ENCODE results near the gene DUS1L.

DUS1L gene

DNA sequence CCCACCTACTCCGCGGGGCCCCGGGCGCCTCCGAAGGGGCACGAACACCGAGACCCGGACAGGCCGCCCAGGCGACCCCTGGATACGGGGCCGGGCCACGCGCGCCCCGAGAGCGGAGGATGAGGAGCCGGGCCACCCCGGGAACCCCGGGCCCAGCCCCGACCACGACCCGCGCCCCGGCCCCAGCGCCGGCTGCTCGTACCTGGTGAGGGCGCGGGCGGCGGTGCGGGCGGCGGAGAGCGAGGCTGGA, 32.2 kb upstream of the DUS1L start:
- Histone ChIP-seq H3K4me2 (ENCODE audit: low read length) (peak overlapping the region; percentile 80), H3K4me3 (ENCODE audit: low read length) (peak overlapping the region; percentile 97), H3K27ac (ENCODE audit: low read length) (peak overlapping the region; percentile 83), H3K27me3 (ENCODE audit: low read depth, low read length) (no peaks in the 10 kb centered on the region), H3K9me3 (ENCODE audit: insufficient read depth, low read length) (no peaks in the 10 kb centered on the region), H4K20me1 (ENCODE audit: insufficient read depth, low read length) (peaks cover 26% of the 10 kb centered on the region), H3K4me1 (ENCODE audit: low read length) (peaks cover 30% of the 10 kb centered on the region), H3K79me2 (ENCODE audit: low read length) (peaks cover 65% of the 10 kb centered on the region), H3K9ac (ENCODE audit: low read length) (peak overlapping the region; percentile 99), H2AFZ (ENCODE audit: low read depth, low read length) (no peak overlapping the region), H3K36me3 (replicated peaks; ENCODE audit: low read depth, low read length) (peaks cover 41% of the 10 kb centered on the region)
- TF ChIP-seq, protein P1, sequence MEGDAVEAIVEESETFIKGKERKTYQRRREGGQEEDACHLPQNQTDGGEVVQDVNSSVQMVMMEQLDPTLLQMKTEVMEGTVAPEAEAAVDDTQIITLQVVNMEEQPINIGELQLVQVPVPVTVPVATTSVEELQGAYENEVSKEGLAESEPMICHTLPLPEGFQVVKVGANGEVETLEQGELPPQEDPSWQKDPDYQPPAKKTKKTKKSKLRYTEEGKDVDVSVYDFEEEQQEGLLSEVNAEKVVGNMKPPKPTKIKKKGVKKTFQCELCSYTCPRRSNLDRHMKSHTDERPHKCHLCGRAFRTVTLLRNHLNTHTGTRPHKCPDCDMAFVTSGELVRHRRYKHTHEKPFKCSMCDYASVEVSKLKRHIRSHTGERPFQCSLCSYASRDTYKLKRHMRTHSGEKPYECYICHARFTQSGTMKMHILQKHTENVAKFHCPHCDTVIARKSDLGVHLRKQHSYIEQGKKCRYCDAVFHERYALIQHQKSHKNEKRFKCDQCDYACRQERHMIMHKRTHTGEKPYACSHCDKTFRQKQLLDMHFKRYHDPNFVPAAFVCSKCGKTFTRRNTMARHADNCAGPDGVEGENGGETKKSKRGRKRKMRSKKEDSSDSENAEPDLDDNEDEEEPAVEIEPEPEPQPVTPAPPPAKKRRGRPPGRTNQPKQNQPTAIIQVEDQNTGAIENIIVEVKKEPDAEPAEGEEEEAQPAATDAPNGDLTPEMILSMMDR (IDR thresholded peaks at IDR 0.05; ENCODE audit: low read depth, low read length): no peak
- no peak for TF ChIP-seq EZH2phosphoT487 (IDR thresholded peaks at IDR 0.05; ENCODE audit: low read depth)

DNA sequence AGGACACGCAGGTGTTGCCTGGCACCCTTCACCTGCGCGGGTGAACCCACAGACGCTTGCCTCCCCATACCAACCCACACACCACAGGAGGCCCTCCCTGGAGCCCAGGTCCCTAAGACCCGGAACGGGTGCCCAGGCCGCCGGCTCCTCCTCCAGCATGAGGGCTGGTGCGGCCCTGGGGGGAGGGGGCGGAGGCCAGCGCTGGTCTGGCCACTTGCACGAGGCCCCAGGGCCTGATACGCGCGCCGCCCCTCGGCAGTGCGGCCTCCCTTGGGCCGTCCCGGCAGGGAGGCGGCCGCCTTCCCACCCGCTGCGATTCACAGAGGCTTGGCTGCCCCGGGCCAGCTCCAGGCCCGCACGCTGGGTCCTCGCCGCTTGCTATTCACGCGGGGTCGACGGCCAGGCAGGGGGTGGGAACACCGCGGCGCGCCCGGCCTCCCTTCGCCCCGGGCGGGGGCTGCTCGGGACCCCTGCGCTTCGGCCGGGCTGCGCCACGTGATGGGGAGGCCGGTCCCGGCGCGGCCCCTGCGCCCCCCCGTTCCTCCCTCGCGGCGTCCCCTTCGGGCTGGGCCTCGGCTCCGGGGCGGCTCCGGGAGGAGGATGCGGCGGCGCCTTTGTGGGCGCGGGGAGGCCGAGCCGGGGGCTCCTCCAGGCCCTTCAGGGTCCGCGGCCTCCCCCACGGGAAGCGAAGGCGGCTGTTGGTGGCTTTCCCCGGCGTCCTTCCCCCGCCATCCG, 31.7 kb upstream of the DUS1L start:
- Histone ChIP-seq H3K27me3 (ENCODE audit: low read depth, low read length) (no peaks in the 10 kb centered on the region), H3K4me3 (ENCODE audit: low read length) (peak overlapping the region; percentile 97), H3K4me2 (ENCODE audit: low read length) (peak overlapping the region; percentile 80), H3K4me1 (ENCODE audit: low read length) (peaks cover 30% of the 10 kb centered on the region), H4K20me1 (ENCODE audit: insufficient read depth, low read length) (peaks cover 26% of the 10 kb centered on the region), H3K9me3 (ENCODE audit: insufficient read depth, low read length) (no peaks in the 10 kb centered on the region), H2AFZ (ENCODE audit: low read depth, low read length) (no peak overlapping the region), H3K36me3 (replicated peaks; ENCODE audit: low read depth, low read length) (peaks cover 45% of the 10 kb centered on the region), H3K27ac (ENCODE audit: low read length) (peak overlapping the region; percentile 83), H3K79me2 (ENCODE audit: low read length) (peaks cover 66% of the 10 kb centered on the region), H3K9ac (ENCODE audit: low read length) (peak overlapping the region; percentile 99)
- no peak for TF ChIP-seq EZH2phosphoT487 (IDR thresholded peaks at IDR 0.05; ENCODE audit: low read depth)
- TF ChIP-seq, protein P1 (IDR thresholded peaks at IDR 0.05; ENCODE audit: low read depth, low read length): no peak

DNA sequence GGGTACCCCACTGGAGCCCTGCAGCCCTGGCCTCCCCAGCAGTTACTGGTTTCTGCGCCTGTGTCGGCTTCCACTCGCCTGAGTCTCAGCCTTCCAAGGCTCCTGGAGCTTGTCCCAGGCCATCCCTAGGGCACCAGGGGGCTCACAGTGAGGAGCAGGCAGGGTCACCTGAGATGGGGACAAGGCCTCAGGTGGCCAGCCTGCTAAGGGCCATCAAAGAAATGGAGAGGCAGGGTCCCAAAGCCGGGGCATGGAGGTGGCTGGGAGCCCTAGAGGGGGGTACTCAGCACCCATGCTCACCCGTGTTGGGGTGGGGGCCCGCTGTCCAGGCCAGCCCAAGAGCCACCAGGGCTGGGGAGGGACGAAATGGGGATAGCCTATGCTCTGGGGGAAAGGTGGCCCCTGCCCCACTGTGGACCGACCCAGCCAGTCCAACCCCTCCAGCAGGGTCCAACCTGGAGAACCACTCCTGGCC, 31.1 kb upstream of the DUS1L start:
- no peak overlapping the region for H2AFZ ChIP-seq (ENCODE audit: low read depth, low read length)
- H3K27ac ChIP-seq (ENCODE audit: low read length): peak overlapping the region; percentile 83
- H3K27me3 ChIP-seq (ENCODE audit: low read depth, low read length): no peaks in the 10 kb centered on the region
- peak overlapping the region; percentile 97 for H3K4me3 ChIP-seq (ENCODE audit: low read length)
- H3K9me3 ChIP-seq (ENCODE audit: insufficient read depth, low read length): no peaks in the 10 kb centered on the region
- peak overlapping the region; percentile 99 for H3K9ac ChIP-seq (ENCODE audit: low read length)
- peak overlapping the region; percentile 80 for H3K4me2 ChIP-seq (ENCODE audit: low read length)
- H3K79me2 ChIP-seq (ENCODE audit: low read length): peaks cover 70% of the 10 kb centered on the region
- H3K4me1 ChIP-seq (ENCODE audit: low read length): peaks cover 27% of the 10 kb centered on the region
- TF ChIP-seq, protein P1 (IDR thresholded peaks at IDR 0.05; ENCODE audit: low read depth, low read length): no peak
- TF ChIP-seq EZH2phosphoT487 (IDR thresholded peaks at IDR 0.05; ENCODE audit: low read depth): no peak
- peaks cover 51% of the 10 kb centered on the region for H3K36me3 ChIP-seq (replicated peaks; ENCODE audit: low read depth, low read length)
- H4K20me1 ChIP-seq (ENCODE audit: insufficient read depth, low read length): peaks cover 26% of the 10 kb centered on the region

DNA sequence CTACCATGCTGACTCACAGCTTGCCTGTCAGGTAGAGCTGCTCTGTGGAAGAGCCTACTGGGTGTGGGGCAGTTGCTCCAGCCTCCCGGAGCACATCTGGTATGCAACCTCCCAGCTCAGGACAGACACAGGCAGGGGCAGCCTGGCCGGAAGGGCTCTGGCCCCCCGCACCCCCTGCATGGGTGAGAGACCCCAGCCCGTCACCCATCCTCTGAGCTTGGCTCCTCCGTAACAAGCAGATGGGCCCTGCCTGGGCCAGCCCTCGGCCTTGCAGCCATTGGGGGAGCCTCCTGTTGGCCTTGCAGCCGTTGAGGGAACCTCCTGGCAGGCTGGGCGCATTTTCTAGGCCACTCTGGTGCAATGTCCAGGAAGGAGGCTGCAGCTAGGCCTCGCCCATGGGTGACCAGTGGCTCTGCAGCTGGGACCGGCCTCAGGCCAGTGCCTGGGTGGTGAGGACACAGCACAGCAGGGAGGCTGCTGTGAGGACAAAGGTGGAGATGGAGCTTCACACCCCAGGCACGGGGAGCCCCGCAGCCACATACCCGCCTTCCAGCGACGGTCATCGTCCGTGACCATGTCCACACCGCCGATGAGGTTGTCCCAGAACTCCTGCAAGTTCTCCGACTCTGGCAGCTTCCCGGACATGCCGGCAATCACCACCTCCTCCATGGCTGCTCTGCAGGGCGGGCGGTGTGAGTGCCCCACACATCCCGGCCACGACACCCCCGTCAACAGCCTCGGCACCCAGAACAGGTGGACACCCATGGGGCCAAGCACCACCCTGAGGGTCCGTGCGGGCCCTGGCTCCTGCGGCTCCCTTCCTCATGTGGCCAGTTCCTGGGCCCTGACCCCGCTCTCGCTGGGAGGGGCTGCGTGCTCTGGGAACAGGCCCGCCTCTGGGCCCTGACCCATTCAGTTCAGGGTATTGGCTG, 30.4 kb upstream of the DUS1L start:
- TF ChIP-seq, protein P1 (IDR thresholded peaks at IDR 0.05; ENCODE audit: low read depth, low read length): no peak
- no peak for TF ChIP-seq EZH2phosphoT487 (IDR thresholded peaks at IDR 0.05; ENCODE audit: low read depth)
- peak overlapping the region; percentile 97 for H3K4me3 ChIP-seq (ENCODE audit: low read length)
- no peaks in the 10 kb centered on the region for H3K9me3 ChIP-seq (ENCODE audit: insufficient read depth, low read length)
- peaks cover 20% of the 10 kb centered on the region for H3K4me1 ChIP-seq (ENCODE audit: low read length)
- peak overlapping the region; percentile 99 for H3K9ac ChIP-seq (ENCODE audit: low read length)
- H4K20me1 ChIP-seq (ENCODE audit: insufficient read depth, low read length): peaks cover 26% of the 10 kb centered on the region
- no peak overlapping the region for H2AFZ ChIP-seq (ENCODE audit: low read depth, low read length)
- H3K27me3 ChIP-seq (ENCODE audit: low read depth, low read length): no peaks in the 10 kb centered on the region
- peaks cover 58% of the 10 kb centered on the region for H3K36me3 ChIP-seq (replicated peaks; ENCODE audit: low read depth, low read length)
- peaks cover 70% of the 10 kb centered on the region for H3K79me2 ChIP-seq (ENCODE audit: low read length)
- H3K4me2 ChIP-seq (ENCODE audit: low read length): peak overlapping the region; percentile 80
- H3K27ac ChIP-seq (ENCODE audit: low read length): peak overlapping the region; percentile 83; the same call in 1 of the 2 replicates
